ENCODE measurements around the gene ATP6AP1.

DNA sequence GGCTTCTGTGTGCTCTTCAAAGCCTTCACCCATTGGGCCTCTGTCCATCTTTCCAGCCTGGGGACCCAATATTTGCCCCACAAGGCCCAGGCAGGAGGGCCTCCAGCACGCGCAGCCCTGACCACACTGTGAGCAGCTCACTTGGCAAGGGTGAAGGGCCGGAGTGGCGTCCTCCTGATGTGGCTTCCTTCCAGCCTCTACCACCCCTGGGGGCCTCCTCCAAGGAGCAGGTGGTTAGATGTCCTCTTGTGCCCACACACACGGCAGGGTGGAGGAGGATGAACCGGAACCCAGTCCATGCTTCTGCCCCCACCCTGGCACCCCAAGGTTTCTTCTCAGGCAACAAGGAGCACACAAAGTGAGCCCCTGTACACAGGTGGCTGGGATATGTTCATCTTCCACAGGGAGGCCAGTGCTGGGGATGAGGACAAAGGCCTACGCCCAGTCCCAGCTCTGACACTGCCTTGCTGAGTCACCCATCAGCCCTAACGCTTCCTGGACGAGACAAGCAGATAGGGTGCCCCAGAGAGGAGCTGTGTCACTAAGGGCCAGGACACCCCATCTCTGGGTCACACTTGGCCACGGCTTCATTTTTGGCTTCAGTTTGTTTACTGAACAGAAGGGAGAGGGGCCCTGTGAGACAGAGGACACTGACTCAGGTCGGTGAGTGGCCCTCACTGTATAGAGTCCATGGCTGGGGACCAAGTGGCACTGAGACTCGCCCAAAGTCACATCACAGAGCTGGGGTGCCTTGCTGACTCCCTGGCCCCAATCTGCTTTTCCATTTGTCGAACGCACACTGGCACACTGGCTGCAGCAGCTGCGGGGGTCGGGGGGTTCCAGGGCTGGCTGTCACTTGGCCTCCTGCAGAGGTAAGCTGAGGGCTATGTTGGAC is 56.0 kb downstream of the ATP6AP1 start:
- TF ChIP-seq, protein P1, sequence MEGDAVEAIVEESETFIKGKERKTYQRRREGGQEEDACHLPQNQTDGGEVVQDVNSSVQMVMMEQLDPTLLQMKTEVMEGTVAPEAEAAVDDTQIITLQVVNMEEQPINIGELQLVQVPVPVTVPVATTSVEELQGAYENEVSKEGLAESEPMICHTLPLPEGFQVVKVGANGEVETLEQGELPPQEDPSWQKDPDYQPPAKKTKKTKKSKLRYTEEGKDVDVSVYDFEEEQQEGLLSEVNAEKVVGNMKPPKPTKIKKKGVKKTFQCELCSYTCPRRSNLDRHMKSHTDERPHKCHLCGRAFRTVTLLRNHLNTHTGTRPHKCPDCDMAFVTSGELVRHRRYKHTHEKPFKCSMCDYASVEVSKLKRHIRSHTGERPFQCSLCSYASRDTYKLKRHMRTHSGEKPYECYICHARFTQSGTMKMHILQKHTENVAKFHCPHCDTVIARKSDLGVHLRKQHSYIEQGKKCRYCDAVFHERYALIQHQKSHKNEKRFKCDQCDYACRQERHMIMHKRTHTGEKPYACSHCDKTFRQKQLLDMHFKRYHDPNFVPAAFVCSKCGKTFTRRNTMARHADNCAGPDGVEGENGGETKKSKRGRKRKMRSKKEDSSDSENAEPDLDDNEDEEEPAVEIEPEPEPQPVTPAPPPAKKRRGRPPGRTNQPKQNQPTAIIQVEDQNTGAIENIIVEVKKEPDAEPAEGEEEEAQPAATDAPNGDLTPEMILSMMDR (IDR thresholded peaks at IDR 0.05; ENCODE audit: insufficient read depth, low read depth, low read length) = no peak
- no peak for TF ChIP-seq EZH2 (IDR thresholded peaks at IDR 0.05; ENCODE audit: insufficient read depth, low read length)
